ENCODE data around the gene DLG2. TPM values are rescaled to one million over a fixed set of nuclear protein-coding genes. Genes with fewer than 3 reads are reported as not detected.

DLG2 gene
- polyA plus RNA-seq, 3 donors: 0.24 to 0.39 TPM; not detected in 1

DNA sequence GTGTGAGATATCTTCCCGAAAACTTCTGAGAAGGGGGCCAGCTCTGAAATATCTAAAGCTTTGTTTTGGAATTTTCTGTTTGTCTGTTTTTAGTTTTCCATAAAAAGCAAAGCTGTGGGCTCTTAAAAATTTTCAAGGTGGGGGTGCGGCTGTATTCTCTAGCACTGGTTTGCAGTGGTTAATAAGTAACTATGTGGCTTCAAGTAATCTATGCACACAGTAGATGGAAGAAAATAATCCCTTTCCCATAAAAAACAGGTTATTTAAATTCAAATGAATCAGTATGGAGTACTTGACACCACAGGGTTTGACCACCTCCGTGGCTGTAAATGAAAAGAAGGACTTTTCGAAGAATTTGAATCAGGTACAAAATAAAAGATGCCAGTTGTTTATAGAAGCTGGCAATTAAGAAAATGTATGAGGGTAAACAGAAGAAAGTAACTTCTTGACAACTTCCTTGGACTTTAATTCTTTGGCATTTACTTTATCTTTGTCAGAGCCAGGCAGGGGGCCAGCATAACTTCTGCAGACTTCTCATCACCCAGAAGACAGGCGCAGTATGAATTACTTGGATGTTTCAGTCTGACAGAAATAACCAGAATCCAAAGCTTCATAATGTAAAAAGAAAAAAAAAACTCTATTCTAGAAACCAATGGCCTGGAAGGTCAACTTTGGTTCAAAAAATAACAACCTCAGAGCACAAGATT lies 981.0 kb downstream of the DLG2 start:
- Histone ChIP-seq H3K4me1 (ENCODE audit: control insufficient read depth in 1 of 2, insufficient read depth in 2 of 2, low read length in 2 of 2) (no peaks in the 10 kb centered on the region), H3K36me3 (replicated peaks in 1 of 2; ENCODE audit: control insufficient read depth in 1 of 2, insufficient read depth in 2 of 2, low read length in 2 of 2) (no peaks in the 10 kb centered on the region), H2AFZ (ENCODE audit: insufficient read depth, low read depth, low read length, poor library complexity, severe bottlenecking) (no peak overlapping the region), H3K79me2 (ENCODE audit: insufficient read depth, low read length) (no peaks in the 10 kb centered on the region), H3K4me2 (replicated peaks; ENCODE audit: extremely low read depth, low read length, poor library complexity, severe bottlenecking) (no peak overlapping the region), H4K20me1 (ENCODE audit: insufficient read depth, low read length) (no peaks in the 10 kb centered on the region), H3K9me3 (replicated peaks in 1 of 2; ENCODE audit: control insufficient read depth in 1 of 2, insufficient read depth in 1 of 2, low read length in 2 of 2) (no peaks in the 10 kb centered on the region), H3K4me3 (replicated peaks in 1 of 3; ENCODE audit: low read depth in 2 of 3, low read length in 3 of 3) (no peak overlapping the region), H3K27ac (ENCODE audit: low read depth in 1 of 2, low read length in 2 of 2) (no peak overlapping the region), H3K27me3 (ENCODE audit: control insufficient read depth in 2 of 2, insufficient read depth in 2 of 2, low read length in 2 of 2) (no peaks in the 10 kb centered on the region), H3K9ac (ENCODE audit: insufficient read depth, low read length, poor library complexity, severe bottlenecking) (no peak overlapping the region)
- no peak overlapping the region for H3K4me3 Mint-ChIP-seq
- no peak for DNase-seq
- TF ChIP-seq, protein P1, sequence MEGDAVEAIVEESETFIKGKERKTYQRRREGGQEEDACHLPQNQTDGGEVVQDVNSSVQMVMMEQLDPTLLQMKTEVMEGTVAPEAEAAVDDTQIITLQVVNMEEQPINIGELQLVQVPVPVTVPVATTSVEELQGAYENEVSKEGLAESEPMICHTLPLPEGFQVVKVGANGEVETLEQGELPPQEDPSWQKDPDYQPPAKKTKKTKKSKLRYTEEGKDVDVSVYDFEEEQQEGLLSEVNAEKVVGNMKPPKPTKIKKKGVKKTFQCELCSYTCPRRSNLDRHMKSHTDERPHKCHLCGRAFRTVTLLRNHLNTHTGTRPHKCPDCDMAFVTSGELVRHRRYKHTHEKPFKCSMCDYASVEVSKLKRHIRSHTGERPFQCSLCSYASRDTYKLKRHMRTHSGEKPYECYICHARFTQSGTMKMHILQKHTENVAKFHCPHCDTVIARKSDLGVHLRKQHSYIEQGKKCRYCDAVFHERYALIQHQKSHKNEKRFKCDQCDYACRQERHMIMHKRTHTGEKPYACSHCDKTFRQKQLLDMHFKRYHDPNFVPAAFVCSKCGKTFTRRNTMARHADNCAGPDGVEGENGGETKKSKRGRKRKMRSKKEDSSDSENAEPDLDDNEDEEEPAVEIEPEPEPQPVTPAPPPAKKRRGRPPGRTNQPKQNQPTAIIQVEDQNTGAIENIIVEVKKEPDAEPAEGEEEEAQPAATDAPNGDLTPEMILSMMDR (IDR thresholded peaks at IDR 0.05): no peak
- intact Hi-C loops (cut with micrococcal nuclease): no loop called here
- H3K4me1 Mint-ChIP-seq: no peaks in the 10 kb centered on the region
- H3K27ac Mint-ChIP-seq: no peak overlapping the region
- H3K9me3 Mint-ChIP-seq: peaks cover 0 to 2% (median 0%) of the 10 kb centered on the region in 7 donors
- 100% methylated on average over 2 of the region's 5 CpGs for WGBS (ENCODE audit: insufficient coverage)
- H3K27me3 Mint-ChIP-seq (ENCODE audit: low read depth in 3 of 3): peaks cover 0 to 2% (median 0%) of the 10 kb centered on the region in 3 donors
- no peaks in the 10 kb centered on the region for H3K36me3 Mint-ChIP-seq

DNA sequence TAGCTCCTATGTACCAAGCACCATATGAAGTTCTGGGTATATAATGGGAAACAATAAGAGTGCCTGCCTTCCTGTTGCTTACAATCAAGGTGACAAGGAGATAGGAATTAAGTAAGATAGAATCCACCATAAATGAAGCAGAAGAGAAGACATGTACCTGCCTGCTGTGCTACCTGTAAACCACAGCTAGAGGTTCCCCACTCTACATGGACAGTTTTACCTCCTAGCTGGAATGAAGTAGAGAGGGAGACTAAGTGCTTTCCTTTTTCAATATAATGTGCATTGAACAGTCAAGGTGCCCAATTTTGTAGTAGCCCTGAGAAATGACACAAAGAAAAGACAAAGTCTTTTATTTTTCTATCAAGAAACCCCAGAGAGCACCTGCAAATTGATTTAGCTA lies 984.6 kb downstream of the DLG2 start:
- no peak overlapping the region for H2AFZ ChIP-seq (ENCODE audit: insufficient read depth, low read depth, low read length, poor library complexity, severe bottlenecking)
- no peaks in the 10 kb centered on the region for H3K27me3 ChIP-seq (ENCODE audit: control insufficient read depth in 2 of 2, insufficient read depth in 2 of 2, low read length in 2 of 2)
- H4K20me1 ChIP-seq (ENCODE audit: insufficient read depth, low read length): no peaks in the 10 kb centered on the region
- H3K9ac ChIP-seq (ENCODE audit: insufficient read depth, low read length, poor library complexity, severe bottlenecking): no peak overlapping the region
- Mint-ChIP-seq H3K27ac (no peak overlapping the region), H3K36me3 (no peaks in the 10 kb centered on the region), H3K9me3 (no peaks in the 10 kb centered on the region), H3K4me1 (no peaks in the 10 kb centered on the region), H3K4me3 (no peak overlapping the region), H3K27me3 (ENCODE audit: low read depth in 3 of 3) (no peaks in the 10 kb centered on the region)
- TF ChIP-seq, protein P1 (IDR thresholded peaks at IDR 0.05): no peak
- intact Hi-C loops (cut with micrococcal nuclease): no loop called here
- H3K27ac ChIP-seq (ENCODE audit: low read depth in 1 of 2, low read length in 2 of 2): no peak overlapping the region
- H3K9me3 ChIP-seq (replicated peaks in 1 of 2; ENCODE audit: control insufficient read depth in 1 of 2, insufficient read depth in 1 of 2, low read length in 2 of 2): no peaks in the 10 kb centered on the region
- H3K36me3 ChIP-seq (replicated peaks in 1 of 2; ENCODE audit: control insufficient read depth in 1 of 2, insufficient read depth in 2 of 2, low read length in 2 of 2): no peaks in the 10 kb centered on the region
- no peaks in the 10 kb centered on the region for H3K79me2 ChIP-seq (ENCODE audit: insufficient read depth, low read length)
- H3K4me2 ChIP-seq (replicated peaks; ENCODE audit: extremely low read depth, low read length, poor library complexity, severe bottlenecking): no peak overlapping the region
- no peak overlapping the region for H3K4me3 ChIP-seq (replicated peaks in 1 of 3; ENCODE audit: low read depth in 2 of 3, low read length in 3 of 3)
- no peaks in the 10 kb centered on the region for H3K4me1 ChIP-seq (ENCODE audit: control insufficient read depth in 1 of 2, insufficient read depth in 2 of 2, low read length in 2 of 2)
- no peak for DNase-seq

Measured in CD14-positive monocyte (primary cell).